Ishikawa (cell line): ENCODE results near the gene LRRC59.

Experiments used
- CEBPB ChIP-seq: IDR thresholded peaks from 2 replicates; pipeline ENCODE4 v1.6.1; 2012
- CREB1 ChIP-seq: IDR thresholded peaks from 2 replicates; pipeline ENCODE4 v1.6.1; 2012; ENCODE audit warnings: low read depth
- EGR1 ChIP-seq: IDR thresholded peaks from 2 replicates; pipeline ENCODE4 v1.6.1; 2012
- EP300 ChIP-seq: IDR thresholded peaks from 2 replicates; pipeline ENCODE4 v1.6.1; 2012; ENCODE audit warnings: borderline replicate concordance
- FOXM1 ChIP-seq: IDR thresholded peaks from 2 replicates; pipeline ENCODE4 v1.6.1; 2012; ENCODE audit warnings: low read depth, borderline replicate concordance
- NFIC ChIP-seq: IDR thresholded peaks from 2 replicates; pipeline ENCODE4 v1.6.1; 2012
- RAD21 ChIP-seq: IDR thresholded peaks from 2 replicates; pipeline ENCODE4 v1.6.1; 2012; ENCODE audit warnings: low read depth
- TAF1 ChIP-seq: IDR thresholded peaks from 2 replicates; pipeline ENCODE4 v1.6.1; 2012; ENCODE audit warnings: low read depth, mild to moderate bottlenecking
- TCF12 ChIP-seq: IDR thresholded peaks from 2 replicates; pipeline ENCODE4 v1.6.1; 2012; ENCODE audit warnings: low read depth
- TEAD4 ChIP-seq: IDR thresholded peaks from 2 replicates; pipeline ENCODE4 v1.6.1; 2012
- YY1 ChIP-seq: IDR thresholded peaks from 2 replicates; pipeline ENCODE4 v1.6.1; 2012; ENCODE audit warnings: low read depth
- ZBTB7A ChIP-seq: IDR thresholded peaks from 2 replicates; pipeline ENCODE4 v1.6.1; 2012; ENCODE audit warnings: low read depth
- TF ChIP-seq, protein P1 (sequence below): IDR thresholded peaks from 2 replicates; pipeline ENCODE4 v1.6.1; 2012
- TF ChIP-seq, protein P2 (sequence below): IDR thresholded peaks from 2 replicates; pipeline ENCODE4 v1.6.1; 2012; ENCODE audit warnings: low read depth, mild to moderate bottlenecking
- TF ChIP-seq, protein P3 (sequence below): IDR thresholded peaks from 2 replicates; pipeline ENCODE4 v1.6.1; 2012

LRRC59 gene

DNA sequence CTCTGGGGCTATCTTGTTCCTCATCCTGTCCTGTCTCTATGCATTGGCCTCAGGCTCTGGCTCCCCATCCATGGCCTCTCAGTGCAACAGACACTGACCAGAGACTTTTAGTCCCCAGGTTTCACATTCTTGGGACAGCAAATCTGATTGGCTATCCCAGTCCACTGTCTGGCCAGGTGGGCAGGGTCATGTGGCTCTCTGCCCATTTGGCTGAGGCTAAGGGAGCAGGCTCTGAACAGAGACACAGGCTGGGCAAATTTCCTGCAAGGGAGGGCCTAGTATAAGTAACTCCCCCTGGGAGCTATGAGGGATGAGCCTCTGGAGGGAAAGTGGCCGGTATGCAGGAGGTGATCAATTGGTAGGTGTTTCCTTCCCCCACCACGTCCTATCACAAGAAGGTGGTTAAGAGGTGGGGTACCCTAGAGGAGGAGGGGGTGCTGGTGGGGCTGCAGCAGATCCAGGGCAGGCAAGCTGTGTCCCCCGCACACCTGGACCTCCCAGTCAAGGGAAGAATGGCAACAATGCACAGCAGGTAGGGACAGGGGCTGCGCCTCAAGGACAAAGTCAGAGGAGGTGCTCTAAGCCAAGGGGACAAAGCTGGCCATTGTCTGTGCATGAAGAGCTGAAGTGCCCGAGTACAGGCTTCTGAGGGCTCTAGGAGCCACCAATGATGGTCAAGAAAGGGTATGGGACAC, 38.2 kb downstream of the LRRC59 start:
- TF ChIP-seq, protein P1, sequence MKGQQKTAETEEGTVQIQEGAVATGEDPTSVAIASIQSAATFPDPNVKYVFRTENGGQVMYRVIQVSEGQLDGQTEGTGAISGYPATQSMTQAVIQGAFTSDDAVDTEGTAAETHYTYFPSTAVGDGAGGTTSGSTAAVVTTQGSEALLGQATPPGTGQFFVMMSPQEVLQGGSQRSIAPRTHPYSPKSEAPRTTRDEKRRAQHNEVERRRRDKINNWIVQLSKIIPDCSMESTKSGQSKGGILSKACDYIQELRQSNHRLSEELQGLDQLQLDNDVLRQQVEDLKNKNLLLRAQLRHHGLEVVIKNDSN = peak; percentile 74
- TF ChIP-seq, protein P2, sequence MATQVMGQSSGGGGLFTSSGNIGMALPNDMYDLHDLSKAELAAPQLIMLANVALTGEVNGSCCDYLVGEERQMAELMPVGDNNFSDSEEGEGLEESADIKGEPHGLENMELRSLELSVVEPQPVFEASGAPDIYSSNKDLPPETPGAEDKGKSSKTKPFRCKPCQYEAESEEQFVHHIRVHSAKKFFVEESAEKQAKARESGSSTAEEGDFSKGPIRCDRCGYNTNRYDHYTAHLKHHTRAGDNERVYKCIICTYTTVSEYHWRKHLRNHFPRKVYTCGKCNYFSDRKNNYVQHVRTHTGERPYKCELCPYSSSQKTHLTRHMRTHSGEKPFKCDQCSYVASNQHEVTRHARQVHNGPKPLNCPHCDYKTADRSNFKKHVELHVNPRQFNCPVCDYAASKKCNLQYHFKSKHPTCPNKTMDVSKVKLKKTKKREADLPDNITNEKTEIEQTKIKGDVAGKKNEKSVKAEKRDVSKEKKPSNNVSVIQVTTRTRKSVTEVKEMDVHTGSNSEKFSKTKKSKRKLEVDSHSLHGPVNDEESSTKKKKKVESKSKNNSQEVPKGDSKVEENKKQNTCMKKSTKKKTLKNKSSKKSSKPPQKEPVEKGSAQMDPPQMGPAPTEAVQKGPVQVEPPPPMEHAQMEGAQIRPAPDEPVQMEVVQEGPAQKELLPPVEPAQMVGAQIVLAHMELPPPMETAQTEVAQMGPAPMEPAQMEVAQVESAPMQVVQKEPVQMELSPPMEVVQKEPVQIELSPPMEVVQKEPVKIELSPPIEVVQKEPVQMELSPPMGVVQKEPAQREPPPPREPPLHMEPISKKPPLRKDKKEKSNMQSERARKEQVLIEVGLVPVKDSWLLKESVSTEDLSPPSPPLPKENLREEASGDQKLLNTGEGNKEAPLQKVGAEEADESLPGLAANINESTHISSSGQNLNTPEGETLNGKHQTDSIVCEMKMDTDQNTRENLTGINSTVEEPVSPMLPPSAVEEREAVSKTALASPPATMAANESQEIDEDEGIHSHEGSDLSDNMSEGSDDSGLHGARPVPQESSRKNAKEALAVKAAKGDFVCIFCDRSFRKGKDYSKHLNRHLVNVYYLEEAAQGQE = no peak

DNA sequence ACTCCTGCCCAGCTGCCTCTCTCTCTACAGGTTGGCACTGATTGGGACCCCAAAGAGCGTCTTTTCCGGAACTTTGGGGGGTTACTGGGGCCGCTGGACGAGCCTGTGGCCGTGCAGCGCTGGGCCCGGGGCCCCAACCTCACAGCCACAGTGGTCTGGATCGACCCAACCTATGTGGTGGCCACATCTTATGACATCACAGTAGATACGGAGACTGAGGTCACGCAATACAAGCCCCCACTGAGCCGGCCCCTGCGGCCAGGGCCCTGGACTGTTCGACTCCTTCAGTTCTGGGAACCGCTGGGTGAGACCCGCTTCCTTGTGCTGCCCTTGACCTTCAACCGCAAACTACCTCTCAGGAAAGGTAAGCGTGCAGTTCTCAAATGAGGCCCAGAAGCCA, 39.1 kb downstream of the LRRC59 start:
- TF ChIP-seq FOXM1 (no peak), ZBTB7A (no peak), RAD21 (no peak), TCF12 (no peak), NFIC (no peak), CEBPB (no peak), YY1 (no peak), TAF1 (no peak), CREB1 (no peak)
- TF ChIP-seq, protein P1 = no peak
- TF ChIP-seq, protein P2 = no peak
- TF ChIP-seq, protein P3, sequence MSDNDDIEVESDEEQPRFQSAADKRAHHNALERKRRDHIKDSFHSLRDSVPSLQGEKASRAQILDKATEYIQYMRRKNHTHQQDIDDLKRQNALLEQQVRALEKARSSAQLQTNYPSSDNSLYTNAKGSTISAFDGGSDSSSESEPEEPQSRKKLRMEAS = no peak

DNA sequence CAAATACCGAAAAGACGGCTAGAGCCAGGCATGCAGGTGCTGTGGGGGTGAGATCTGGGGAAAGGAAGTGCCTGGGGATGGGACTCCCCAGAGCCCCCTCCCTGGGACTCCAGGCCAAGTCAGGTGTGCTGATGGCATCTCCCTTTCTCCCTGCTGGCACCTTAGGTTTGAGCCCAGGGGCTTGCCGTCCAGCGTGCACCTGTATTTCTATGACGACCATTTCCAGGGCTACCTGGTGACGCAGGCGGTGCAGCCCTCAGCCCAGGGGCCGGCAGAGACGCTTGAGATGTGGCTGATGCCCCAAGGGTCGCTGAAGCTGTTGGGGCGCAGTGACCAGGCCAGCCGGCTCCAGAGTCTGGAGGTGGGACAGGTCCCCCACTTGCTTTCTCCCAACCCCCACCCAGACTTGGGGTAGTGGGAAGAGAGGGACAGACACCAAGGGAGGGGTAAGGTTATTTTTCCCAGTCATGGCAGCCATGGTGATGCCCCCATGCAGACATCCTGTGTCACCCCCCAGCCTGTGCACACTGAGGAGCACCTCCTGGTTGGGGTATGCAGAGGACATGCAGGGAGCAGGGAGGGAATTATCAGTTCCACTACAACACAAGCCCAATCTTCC, 40.3 kb downstream of the LRRC59 start:
- TF ChIP-seq CEBPB (no peak), CREB1 (no peak), FOXM1 (no peak), ZBTB7A (no peak), TEAD4 (no peak), TAF1 (no peak), EGR1 (no peak), NFIC (no peak), YY1 (no peak), TCF12 (no peak)
- TF ChIP-seq, protein P1 = no peak
- TF ChIP-seq, protein P2 = no peak

DNA sequence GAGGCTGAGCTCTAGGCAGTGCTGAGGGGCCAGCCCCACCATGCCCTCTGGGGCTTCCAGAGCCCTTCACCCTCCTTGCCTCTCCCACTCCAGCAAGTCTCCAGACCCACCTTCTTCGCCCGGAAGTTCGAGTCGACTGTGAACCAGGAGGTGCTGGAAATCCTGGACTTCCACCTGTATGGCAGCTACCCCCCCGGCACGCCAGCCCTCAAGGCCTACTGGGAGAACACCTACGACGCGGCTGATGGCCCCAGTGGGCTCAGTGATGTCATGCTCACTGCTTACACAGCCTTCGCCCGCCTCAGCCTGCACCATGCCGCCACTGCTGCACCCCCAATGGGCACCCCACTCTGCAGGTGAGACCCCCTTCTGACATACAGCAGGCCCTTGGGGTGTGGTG, 40.9 kb downstream of the LRRC59 start:
- TF ChIP-seq EP300 = no peak
- TF ChIP-seq, protein P1 = no peak
- no peak for TF ChIP-seq CREB1
- TF ChIP-seq NFIC = no peak
- no peak for TF ChIP-seq YY1
- no peak for TF ChIP-seq FOXM1
- TF ChIP-seq EGR1 = no peak
- TF ChIP-seq, protein P3 = no peak
- TF ChIP-seq, protein P2 = no peak
- no peak for TF ChIP-seq CEBPB
- TF ChIP-seq ZBTB7A = no peak
